Chondrocyte (in vitro differentiated cells): Measurements from ENCODE around the gene SORBS1. TPM values are rescaled to one million over a fixed set of nuclear protein-coding genes. Genes with fewer than 3 reads are reported as not detected.

Source experiments
- DNase-seq: peaks from one replicate; pipeline ENCODE4 v3.0.0; 2021; ENCODE audit warnings: mixed read lengths, low spot score
- H3K27ac Mint-ChIP-seq: one replicate; pipeline ENCODE4 v1.8.0; 2021; ENCODE audit warnings: mild to moderate bottlenecking, moderate library complexity, mixed read lengths; ENCODE audit not compliant: unreplicated experiment
- H3K27me3 Mint-ChIP-seq: 2 replicates; pipeline ENCODE4 v1.8.0; 2021; ENCODE audit warnings: low read depth, mixed read lengths
- H3K36me3 Mint-ChIP-seq: 2 replicates; pipeline ENCODE4 v1.8.0; 2021; ENCODE audit warnings: low read depth, mixed read lengths
- H3K4me1 Mint-ChIP-seq: 2 replicates; pipeline ENCODE4 v1.8.0; 2021; ENCODE audit warnings: low read depth, mild to moderate bottlenecking, mixed read lengths
- H3K4me3 Mint-ChIP-seq: one replicate; pipeline ENCODE4 v1.8.0; 2021; ENCODE audit warnings: mild to moderate bottlenecking, moderate library complexity, mixed read lengths; ENCODE audit not compliant: unreplicated experiment
- H3K9me3 Mint-ChIP-seq: 2 replicates; pipeline ENCODE4 v1.8.0; 2021; ENCODE audit warnings: low read depth, mixed read lengths
- total RNA-seq: library from RNA; stranded (reverse); gene quantifications from 3 replicates; pipeline ENCODE4 v1.2.1, GENCODE V29; 2021
- TF ChIP-seq, protein P1 (sequence below): fragments of 200-600 bp; sonication (generic); IDR thresholded peaks from 2 replicates; pipeline ENCODE4 v1.5.0; 2021; ENCODE audit warnings: antibody characterized with exemption, mild to moderate bottlenecking, moderate library complexity

SORBS1 gene
- total RNA-seq, 1 donor from 2014 or later, result 5.0 TPM

DNA sequence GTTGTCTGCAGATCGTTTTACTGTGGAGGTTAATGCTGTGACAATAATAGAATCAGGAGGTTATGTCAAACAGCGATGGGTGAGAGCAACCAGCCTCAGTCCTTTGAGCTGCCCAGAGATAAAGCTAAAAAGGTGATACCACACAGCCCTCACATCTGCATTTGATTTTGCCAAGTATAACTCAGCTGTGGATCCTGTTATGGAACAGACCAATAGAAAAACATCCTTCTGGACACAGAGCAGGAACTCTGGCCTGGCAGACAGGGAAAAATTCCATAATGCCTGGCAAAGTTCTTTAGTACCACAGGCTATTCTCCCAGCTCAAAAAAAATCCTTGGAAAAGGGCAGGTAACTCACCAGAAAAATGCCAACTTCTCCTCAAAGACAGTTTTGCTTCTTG, 183.2 kb downstream of the SORBS1 start:
- Mint-ChIP-seq H3K4me1 (peaks cover 17% of the 10 kb centered on the region), H3K4me3 (no peak overlapping the region), H3K27ac (peak overlapping the region; percentile 45), H3K36me3 (peaks cover 2% of the 10 kb centered on the region), H3K9me3 (no peaks in the 10 kb centered on the region), H3K27me3 (peaks cover 6% of the 10 kb centered on the region)
- TF ChIP-seq, protein P1, sequence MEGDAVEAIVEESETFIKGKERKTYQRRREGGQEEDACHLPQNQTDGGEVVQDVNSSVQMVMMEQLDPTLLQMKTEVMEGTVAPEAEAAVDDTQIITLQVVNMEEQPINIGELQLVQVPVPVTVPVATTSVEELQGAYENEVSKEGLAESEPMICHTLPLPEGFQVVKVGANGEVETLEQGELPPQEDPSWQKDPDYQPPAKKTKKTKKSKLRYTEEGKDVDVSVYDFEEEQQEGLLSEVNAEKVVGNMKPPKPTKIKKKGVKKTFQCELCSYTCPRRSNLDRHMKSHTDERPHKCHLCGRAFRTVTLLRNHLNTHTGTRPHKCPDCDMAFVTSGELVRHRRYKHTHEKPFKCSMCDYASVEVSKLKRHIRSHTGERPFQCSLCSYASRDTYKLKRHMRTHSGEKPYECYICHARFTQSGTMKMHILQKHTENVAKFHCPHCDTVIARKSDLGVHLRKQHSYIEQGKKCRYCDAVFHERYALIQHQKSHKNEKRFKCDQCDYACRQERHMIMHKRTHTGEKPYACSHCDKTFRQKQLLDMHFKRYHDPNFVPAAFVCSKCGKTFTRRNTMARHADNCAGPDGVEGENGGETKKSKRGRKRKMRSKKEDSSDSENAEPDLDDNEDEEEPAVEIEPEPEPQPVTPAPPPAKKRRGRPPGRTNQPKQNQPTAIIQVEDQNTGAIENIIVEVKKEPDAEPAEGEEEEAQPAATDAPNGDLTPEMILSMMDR, result no peak
- no peak for DNase-seq

DNA sequence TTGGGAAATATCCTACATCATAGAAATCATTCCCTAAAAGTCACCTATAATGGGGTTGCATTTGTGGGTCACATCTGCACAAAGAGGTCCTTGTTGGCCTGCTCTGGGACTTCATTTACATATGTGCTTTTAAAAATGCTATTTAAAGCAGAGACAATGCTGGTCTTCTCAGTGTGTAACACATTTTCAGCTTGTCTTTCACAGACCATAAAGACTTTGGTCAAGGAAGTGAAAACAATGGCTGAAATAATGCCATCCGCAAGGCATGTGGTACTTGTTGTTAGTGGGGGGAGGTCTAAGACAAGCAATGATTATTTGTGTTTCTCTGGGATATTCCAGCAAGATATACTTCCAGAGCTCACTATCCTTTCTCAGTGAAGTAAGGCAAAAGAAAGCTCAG, 185.8 kb downstream of the SORBS1 start:
- H3K4me1 Mint-ChIP-seq, result peaks cover 17% of the 10 kb centered on the region
- TF ChIP-seq, protein P1, result no peak
- peaks cover 2% of the 10 kb centered on the region for H3K36me3 Mint-ChIP-seq
- H3K4me3 Mint-ChIP-seq, result no peak overlapping the region
- no peak for DNase-seq
- H3K27ac Mint-ChIP-seq, result no peak overlapping the region
- no peaks in the 10 kb centered on the region for H3K9me3 Mint-ChIP-seq
- peaks cover 25% of the 10 kb centered on the region for H3K27me3 Mint-ChIP-seq

DNA sequence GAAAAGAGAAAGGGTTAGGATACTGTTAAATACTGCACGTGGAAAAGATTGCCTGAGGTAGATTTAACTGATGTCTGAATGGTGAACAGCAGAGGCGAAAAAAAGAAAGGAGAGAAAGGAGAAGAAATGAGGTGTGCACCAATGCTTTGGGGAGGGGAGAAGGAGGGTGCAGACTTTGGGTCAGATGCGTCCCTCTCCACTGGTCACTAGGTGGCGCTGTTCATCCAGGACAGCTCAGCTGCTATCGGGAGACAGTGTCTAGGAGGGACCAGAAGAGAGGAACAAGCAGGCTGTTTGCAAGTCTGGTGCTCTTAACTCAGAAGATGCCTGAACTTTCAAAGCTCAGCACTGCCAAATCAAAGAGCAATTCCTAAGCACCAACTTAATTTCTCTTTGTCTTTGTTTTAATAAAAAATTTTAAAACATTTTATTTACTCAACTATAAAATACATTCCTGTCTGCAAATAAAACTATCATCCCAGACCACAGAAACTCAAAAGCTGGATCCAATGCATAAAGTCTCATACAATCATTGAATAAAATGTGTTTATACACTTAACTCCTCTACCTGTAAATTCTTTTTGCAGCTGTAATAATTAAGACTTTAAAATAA, 186.5 kb downstream of the SORBS1 start:
- H3K9me3 Mint-ChIP-seq, result no peaks in the 10 kb centered on the region
- no peak overlapping the region for H3K4me3 Mint-ChIP-seq
- DNase-seq, result no peak
- TF ChIP-seq, protein P1, result peak; percentile 95
- H3K4me1 Mint-ChIP-seq, result peaks cover 17% of the 10 kb centered on the region
- peaks cover 2% of the 10 kb centered on the region for H3K36me3 Mint-ChIP-seq
- peaks cover 28% of the 10 kb centered on the region for H3K27me3 Mint-ChIP-seq
- no peak overlapping the region for H3K27ac Mint-ChIP-seq

DNA sequence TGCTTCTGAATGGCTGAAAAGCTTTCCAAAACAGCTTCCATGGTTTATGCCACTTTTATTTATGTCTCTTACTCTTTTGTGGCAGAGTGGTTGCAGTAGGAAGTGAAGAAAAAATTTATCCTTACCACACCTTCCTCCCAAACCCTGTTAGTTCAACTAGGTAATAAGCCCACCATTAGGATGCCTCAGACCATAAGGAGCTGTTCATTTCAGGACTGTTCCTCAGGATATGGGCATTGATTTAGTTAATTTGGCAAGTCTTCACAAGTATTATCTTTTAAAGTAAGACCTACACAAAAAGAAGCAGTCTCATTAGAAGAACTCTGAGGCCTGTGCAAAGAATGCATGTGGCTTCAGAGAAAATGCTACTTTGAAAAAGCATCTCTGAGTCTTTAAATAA, 187.5 kb downstream of the SORBS1 start:
- Mint-ChIP-seq H3K27ac (no peak overlapping the region), H3K4me1 (peaks cover 16% of the 10 kb centered on the region), H3K27me3 (peaks cover 36% of the 10 kb centered on the region), H3K9me3 (no peaks in the 10 kb centered on the region), H3K4me3 (no peak overlapping the region), H3K36me3 (peaks cover 7% of the 10 kb centered on the region)
- DNase-seq, result no peak
- TF ChIP-seq, protein P1, result no peak

DNA sequence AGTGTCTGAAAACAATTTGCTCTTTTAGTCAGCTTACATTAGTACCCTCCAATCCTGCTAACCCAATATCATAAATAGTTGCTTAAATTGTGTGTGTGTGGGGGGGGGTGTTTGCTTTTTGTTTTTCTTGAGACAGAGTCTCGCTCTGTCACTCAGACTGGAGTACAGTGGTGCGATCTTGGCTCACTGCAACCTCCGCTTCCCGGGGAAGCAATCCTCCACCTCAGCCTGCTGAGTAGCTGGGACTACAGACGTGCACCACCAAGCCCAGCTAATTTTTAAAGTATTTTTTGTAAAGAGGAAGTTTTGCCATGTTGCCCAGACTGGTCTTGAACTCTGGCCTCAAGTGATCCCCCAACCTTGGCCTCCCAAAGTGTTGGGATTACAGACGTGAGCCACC, 196.8 kb downstream of the SORBS1 start:
- Mint-ChIP-seq H3K4me3 (no peak overlapping the region), H3K27me3 (peaks cover 15% of the 10 kb centered on the region), H3K9me3 (no peaks in the 10 kb centered on the region), H3K4me1 (no peaks in the 10 kb centered on the region), H3K27ac (no peak overlapping the region), H3K36me3 (peaks cover 4% of the 10 kb centered on the region)
- TF ChIP-seq, protein P1, result no peak
- no peak for DNase-seq
